HG03565 (cell line): Measurements from ENCODE around the gene COL23A1.
"Not testable (repeated sequence)": the region's sequence is repeated elsewhere in the genome, so short reads cannot be mapped to it uniquely, and the experiment has no call there.

Source experiments
- ATAC-seq: cut with Tn5 transposase; IDR thresholded peaks from one replicate; pipeline ENCODE4 v1.9.1; 2021; ENCODE audit warnings: mild to moderate bottlenecking, moderate library complexity; ENCODE audit not compliant: unreplicated experiment

COL23A1 gene

DNA sequence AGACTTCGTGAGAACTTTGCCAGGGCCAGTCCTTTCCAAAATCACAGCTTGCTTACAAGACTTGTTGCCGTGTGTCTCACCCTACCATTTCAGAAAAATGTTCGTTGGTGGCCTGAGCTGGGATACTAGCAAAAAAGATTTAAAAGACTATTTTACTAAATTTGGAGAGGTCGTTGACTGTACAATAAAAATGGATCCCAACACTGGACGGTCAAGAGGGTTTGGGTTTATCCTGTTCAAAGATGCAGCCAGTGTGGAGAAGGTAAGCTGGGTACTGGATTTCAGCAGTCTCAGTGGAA lies 384.5 kb downstream of the COL23A1 start:
- ATAC-seq: no peak

DNA sequence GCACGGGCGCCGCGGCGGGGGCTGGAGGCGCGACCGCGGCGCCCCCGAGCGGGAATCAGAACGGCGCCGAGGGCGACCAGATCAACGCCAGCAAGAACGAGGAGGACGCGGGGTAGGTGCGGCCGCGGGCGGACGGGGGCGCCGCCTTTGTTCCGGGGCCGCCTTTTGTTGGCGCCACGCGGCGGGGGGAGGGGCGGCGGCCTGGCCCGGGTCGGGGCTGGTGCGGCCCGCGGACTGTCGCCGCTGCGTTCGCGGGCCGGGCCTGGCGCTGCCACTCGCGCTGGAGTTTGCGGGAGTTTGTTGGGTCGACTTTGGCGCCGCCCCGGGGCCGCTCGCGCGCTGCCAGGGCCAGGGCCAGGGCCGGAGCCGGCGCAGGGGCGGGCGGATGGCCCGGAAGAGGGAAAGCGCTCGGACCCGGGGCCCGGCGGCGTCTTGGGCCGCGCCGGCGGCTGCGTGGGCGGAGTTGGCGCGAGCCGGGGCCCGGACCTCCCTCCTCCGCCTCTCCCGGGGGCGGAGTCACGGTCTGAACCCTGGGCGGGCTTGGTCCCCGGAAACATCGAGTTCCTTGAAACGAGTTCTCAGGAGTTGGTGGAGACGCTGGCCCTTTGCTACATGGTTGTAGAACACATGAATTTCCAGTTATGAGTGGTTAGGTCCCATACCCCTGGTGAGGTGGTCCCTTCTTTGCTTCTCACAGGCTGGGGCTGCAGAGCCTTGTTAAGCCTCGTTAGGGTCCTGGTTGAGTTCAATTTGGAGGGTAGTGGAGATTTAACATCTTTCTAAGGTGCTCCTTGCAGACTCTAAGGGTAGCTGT lies 385.1 kb downstream of the COL23A1 start:
- ATAC-seq: peak; percentile 37

DNA sequence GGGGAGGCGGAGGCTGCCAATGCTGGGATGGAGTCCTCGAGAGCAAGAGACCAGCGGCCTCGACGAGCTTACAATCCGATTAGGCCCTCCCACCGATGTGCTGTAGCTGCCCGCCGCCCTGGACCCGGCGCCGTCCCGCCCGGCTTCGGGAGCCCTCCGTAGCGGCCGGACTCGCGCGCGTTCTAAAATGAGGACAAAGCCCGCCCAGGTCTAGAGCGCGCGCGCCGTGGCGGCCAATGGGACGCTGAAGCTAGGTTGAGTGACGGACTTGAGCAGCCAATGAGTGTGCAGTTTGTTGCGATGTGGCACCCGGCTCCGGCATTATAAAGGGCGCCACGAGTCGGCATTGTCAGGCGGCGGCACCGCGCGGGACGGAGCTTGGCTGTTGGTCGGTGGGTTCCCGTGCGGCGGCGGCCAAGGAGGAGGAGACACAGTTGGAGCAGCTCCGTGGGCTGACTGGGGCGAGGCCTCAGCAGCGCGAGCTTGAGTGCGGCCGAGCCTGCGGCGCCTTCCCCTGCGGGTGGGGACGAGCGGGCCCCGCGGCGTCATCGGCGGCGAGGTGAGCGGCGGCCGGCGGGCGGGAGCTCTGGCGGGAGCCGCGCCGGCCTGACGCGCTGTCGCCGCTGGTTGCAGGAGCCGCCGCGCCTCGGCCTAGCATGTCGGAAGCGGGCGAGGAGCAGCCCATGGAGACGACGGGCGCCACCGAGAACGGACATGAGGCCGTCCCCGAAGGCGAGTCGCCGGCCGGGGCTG lies 385.8 kb downstream of the COL23A1 start, which contains the start of gene HNRNPAB:
Gene HNRNPAB, plus strand, starts transcription at position 352 of the 753 bp plus-strand sequence. Its CDS starts 305 bp downstream, at position 657.
- peak; percentile 83 for ATAC-seq

DNA sequence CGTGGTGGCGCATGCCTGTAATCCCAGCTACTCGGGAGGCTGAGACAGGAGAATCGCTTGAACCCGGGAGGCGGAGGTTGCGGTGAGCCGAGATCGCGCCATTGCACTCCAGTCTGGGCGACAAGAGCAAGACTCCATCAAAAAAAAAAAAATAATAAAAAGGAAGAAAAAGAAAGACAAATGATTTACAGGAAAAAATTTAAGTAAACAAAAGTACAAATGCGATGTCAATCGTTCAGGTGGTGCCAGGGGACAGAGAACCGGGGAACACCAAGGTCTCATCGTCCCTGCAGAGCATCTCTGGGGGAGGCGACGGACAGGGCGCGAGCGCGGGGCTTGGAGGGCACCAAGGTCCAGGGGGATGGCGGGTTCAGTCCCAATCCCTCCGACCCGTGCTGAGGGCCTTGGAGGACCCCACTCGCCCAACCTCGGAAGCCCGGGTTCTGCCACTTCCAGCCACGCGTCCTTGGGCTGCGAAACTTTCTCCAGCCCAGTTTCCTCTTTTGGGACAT lies 386.5 kb downstream of the COL23A1 start:
- no peak for ATAC-seq

DNA sequence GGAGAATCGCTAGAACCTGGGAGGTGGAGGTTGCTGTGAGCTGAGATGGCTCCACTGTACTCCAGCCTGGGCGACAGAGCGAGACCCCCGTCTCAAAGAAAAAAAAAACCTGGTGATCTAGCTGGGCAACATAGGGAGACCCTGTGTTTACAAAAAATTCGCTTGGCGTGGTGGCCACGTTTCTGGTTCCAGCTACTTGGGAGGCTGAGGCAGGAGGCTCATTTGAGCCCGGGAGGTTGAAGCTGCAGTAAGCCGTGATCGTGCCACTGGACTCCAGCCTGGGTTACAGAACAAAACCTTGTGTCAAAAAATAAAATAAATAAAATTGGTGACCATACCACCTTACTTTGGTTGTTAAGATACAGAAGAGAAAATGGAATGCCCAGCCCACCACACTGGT lies 387.7 kb downstream of the COL23A1 start:
- ATAC-seq: no peak

DNA sequence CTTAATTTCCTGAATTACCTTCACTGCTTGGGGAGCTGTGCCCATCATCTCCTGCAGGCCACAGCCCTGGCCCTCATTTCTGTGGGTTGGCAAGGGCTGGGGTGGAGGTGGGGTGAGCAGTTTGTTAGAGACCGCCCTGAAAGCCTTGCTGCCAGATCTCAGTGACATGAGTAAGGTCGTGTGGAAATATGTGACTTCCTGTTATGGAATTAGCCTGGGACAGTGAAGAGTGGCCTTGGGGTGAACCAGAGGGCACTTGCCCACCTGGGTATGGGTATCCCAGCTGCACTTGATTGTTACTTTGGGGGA lies 388.3 kb downstream of the COL23A1 start:
- ATAC-seq: no peak

DNA sequence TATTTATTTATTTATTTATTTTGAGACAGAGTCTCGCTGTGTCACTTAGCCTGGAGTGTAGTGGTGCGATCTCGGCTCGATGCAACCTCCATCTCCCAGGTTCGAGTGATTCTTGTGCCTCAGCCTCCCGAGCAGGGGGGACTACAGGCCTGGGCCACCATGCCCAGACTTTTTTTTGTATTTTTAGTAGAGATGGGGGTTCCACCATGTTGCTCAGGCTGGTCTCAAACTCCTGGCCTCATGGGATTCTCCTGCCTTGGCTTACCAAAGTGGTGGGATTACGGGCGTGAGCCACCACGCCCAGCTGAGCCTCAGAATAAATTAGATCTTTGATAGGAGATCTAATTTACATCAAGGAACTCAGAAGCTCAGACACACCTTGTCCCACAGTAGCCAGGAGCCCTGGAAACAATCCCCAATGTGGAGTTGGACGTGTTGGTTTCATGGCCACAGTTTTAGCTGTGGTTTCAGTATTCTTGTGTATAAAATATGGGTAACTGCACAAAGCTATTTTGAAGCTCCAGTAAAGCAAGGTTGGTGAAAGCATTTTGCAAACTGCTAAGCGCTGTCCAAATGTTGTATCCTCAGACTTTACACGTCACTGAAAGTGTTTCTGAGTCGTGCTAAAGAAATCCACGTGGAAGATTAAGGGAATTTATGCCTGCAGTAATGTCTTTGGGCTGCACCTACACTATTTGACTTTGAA lies 388.8 kb downstream of the COL23A1 start:
- no peak for ATAC-seq

DNA sequence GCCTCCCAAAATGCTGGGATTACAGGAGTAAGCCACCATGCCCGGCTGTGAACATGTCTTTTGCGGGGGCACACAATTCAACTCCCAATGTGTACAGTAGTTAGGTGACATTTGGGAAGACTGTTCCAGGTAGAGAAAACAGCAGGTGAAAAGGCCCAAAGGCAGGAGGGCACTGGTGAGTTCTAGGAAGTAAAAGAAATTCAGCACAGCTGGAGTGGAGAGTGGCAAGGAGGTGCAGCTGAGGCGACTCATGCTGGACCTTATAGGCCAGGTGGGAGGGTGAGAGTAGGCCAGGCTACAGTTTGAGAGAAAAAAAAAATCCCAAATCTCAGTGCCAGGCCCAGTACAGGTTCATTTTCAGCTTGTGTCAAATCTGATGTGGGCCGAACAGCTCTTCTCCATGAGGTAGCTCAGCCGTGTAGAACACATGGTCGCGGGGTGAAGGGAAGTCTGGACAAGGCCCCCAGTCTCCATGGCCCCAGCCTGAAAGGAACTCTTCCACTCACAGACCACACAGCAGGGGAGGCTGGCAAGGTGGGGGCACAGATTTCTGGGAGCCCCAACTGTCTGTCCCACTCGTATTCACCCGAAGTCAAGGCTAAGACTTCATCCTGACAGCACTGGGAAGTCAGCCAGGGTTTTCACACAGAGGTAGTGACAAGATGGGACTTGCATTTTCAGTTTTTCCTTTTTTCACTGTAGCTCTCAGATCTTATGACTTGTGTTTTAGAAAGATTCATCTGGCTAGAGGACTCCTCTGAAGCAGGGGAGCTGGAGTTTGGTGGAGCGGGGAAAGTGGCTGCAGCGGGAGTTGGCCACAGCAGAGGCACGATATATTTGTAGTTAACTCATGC lies 390.4 kb downstream of the COL23A1 start:
- no peak for ATAC-seq

DNA sequence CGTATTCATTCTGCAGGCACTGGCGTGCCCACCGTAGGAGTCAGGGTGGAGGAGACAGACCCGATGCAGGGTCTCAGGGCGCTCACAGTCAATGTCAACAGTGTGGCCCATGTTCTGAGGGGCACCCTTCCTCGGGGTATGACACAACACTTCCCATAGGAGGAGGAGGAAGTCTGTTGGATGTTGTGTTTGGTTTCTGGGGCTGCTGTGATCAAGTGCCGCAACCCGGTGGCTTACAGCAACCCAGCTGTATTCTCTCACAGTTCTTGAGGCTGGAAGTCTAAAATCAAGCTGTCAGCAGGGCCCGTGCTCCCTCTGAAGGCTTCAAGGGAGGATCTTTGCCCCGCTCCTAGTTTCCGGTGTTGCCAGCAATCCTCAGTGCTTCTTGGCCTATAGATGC lies 391.5 kb downstream of the COL23A1 start:
- no peak for ATAC-seq

DNA sequence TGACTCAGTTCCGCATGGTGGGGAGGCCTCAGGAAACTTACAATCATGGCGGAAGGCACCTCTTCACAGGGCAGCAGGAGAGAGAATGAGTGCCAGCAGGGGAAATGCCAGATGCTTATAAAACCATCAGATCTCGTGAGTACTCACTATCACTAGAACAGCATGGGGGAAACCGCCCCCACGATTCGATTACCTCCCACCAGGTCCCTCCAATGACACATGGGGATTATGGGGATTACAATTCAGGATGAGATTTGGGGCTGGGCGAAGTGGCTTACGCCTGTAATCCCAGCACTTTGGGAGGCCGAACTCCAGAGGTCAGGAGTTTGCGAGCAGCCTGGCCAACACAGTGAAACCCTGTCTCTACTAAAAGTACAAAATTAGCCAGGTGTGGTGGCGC lies 392.0 kb downstream of the COL23A1 start:
- ATAC-seq: not testable (repeated sequence)

DNA sequence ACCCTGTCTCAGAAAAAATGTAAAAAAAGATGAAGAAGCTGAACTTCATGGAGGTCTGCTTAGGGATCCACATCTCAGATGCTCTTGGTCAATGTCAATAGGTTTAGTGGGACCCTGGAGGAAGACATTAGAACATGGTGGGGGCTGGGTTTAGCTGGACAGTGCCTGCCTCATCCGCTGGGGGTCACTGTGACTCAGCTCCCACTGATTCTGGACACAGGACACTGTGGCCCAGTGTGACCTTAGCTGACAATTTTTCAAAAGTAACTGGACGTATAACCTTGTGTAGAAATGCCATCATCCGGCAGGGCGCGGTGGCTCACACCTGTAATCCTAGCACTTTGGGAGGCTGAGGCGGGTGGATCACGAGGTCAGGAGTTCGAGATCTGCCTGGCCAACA lies 393.2 kb downstream of the COL23A1 start:
- no peak for ATAC-seq

DNA sequence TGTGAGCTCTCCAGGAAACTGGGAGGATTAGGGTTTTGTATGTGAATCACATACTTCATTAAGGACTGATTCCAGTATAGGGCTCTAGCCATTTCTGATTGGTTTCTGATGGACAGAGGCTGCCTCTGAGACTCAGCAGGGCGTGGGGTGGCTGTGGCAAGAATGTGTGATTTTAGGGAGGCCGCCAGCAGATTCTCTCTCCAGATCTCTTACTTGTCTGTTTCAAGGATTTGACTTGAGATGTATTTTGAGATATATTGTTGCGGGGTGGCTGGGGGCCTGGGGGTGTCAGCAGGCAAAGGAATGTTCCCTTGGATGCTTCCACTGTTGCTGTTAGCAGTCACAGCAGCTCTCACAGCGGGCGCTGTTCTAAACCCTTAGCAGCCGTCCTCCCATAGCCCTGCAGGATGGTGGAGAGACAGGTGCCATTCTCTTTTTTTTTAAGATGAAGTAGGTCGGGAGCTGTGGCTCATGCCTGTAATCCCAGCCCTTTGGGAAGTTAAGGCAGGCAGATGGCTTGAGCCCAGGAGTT lies 393.8 kb downstream of the COL23A1 start:
- ATAC-seq: no peak

DNA sequence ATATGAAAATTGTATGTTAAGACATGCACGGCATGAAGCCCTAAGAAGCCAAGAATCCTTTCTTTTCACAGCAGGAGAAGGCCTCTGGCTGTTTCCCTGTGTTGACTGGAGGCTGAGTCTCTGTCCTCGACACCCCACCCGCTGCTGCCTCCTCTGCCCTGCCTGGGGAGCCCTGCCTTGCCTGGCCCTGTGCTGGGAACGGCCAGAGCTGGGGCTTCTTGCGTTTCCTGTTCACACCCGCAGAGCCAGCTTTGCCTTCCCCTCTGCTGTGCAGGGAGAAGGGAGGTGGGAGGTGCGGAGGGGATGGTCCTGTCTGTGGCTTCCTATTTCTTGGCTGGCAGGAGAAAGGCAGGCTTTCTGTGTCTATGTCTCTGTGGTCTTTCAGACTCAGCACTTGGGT lies 396.2 kb downstream of the COL23A1 start:
- no peak for ATAC-seq

DNA sequence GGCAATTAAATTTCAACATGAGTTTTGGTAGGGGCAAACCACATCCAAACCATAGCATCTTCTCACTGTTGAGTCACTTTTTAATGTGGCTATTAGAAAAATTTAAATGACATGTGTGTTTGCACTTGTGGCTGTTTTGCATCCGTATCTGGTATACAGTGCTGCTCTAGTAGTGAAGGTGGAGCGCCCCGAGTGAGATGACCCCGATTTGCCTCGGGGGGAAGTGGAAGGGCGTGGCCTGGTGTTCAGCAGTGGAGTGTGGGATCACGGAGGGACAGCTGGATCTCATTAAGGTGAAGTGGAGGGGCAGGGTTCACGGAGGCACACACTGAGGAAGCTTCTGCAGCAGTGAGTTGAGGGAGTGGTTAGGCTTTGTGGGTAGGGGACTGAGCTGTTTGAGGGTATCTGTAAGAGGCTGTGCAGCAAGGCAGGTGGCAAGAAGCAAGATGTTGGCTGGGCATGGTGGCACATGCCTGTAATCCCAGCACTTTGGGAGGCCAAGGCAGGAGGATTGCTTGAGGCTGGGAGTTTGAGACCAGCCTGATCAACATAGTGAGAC lies 396.9 kb downstream of the COL23A1 start:
- no peak for ATAC-seq

DNA sequence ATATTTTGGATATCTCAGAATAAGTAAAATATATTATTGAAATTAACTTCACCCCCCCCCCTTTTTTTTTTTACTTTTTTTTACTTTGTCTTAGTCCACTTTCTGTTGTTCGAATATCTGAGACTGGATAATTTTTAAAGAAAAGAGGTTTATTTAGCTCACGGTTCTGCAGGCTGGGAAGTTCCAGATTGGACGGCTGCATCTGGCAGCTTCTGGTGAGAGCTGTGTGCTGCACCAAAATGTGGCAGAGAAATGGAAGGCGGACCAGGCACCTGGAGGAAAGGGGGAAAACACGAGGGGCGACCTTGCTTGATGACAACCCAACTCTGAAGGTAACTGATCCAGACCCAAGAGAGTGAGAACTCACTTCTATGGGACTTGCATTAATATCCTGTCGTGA lies 397.4 kb downstream of the COL23A1 start:
- ATAC-seq: no peak

DNA sequence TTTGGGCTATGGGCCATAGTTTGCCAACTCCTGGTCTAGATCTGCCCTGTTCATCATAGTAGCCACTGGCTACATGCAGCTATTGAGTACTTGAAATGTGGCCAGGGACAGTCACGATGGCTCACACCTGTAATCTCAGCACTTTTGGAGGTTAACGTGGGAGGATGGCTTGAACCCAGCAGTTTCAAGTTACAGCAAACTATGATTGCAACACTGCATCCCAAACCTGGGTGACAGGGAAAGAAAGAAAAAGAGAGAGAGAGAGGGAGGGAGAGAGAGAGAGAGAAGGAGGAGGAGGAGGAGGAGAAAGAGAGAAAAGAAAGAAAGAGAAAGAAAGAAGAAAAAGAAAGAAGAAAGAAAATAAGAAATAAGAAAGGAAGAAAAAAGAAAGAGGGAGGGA lies 397.9 kb downstream of the COL23A1 start:
- no peak for ATAC-seq

DNA sequence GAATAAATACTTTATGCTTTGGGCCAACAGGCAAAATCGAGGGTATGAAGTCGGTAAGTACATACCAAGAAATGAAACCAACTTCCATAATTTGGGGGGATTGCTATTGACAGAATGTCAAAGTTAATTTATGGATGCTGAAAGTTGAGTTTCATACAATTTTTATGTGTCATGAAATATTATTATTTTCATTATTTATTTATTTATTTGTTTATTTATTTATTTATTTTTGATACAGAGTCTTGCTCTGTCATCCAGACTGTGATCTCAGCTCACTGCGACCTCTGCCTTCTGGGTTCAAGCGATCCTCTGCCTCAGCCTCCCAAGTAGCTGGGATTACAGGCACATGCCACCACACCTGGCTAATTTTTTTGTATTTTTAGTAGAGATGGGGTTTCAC lies 398.5 kb downstream of the COL23A1 start:
- no peak for ATAC-seq

DNA sequence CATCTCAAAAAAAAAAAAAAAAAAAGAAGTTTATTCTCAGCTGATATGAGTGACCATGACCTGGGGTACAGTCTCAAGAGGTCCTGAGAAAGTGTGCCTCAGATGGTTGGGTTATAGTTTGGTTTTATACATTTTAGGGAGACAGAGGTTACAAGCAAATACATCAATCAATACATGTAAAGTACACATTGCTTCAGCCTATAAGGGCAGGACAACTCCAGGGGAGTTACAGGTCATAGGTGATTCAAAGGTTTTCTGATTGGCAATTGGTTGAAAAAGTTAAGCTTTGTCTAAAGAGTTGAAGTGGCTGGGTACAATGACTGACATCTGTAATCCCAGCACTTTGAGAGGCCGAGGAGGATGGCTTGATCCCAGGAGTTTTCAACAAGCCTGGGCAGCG lies 400.8 kb downstream of the COL23A1 start:
- no peak for ATAC-seq
